H1 (cell line): ENCODE results near the gene TNPO3. TPM values are rescaled to one million over a fixed set of nuclear protein-coding genes. Genes with fewer than 3 reads are reported as not detected.

Experiments used
- CTCF ChIA-PET: fragments of 300-600 bp; sonication (Branson Sonifier 250); formaldehyde crosslinking; loops from one replicate; lab custom pipeline; 2021; ENCODE audit not compliant: partially characterized antibody; lab: Charles Lee
- POLR2A ChIA-PET: fragments of 300-600 bp; sonication (Branson Sonifier 250); formaldehyde crosslinking; loops from one replicate; lab custom pipeline; 2021; ENCODE audit warnings: inconsistent platforms; ENCODE audit not compliant: partially characterized antibody; lab: Charles Lee
- DNase-seq, 2 experiments: peaks; one replicate each; pipeline versions ENCODE4 v3.0.0 to v3.0.0-alpha.2; 2010 to 2022; ENCODE audit warnings: low spot score in 2 of 2, low read depth in 1 of 2, mixed read lengths in 1 of 2
- FAIRE-seq: peaks from 2 replicates; lab custom pipeline; 2011; peaks lifted over from hg19 to GRCh38; lab: Jason Lieb, UNC
- H2AFZ ChIP-seq: 2 replicates; pipeline ENCODE4 v1.8.1; 2012; ENCODE audit warnings: low read length, inconsistent platforms
- H2AK5ac ChIP-seq: 2 replicates; pipeline ENCODE4 v1.6.1; 2013; ENCODE audit warnings: low read depth, low read length
- H2BK120ac ChIP-seq: replicated peaks from 2 replicates; pipeline ENCODE3; 2013; ENCODE audit warnings: low read depth, low read length, inconsistent platforms
- H2BK12ac ChIP-seq: 2 replicates; pipeline ENCODE4 v1.6.1; 2013; ENCODE audit warnings: low read depth, low read length
- H2BK15ac ChIP-seq: 2 replicates; pipeline ENCODE4 v1.6.1; 2013; ENCODE audit warnings: low read length
- H2BK20ac ChIP-seq: 2 replicates; pipeline ENCODE4 v1.6.1; 2013; ENCODE audit warnings: low read length
- H2BK5ac ChIP-seq: 2 replicates; pipeline ENCODE4 v1.6.1; 2013; ENCODE audit warnings: low read depth, low read length
- H3K14ac ChIP-seq: 2 replicates; pipeline ENCODE4 v1.6.1; 2013; ENCODE audit warnings: inconsistent platforms; ENCODE audit not compliant: insufficient read length
- H3K18ac ChIP-seq: 2 replicates; pipeline ENCODE4 v1.6.1; 2013; ENCODE audit warnings: low read length; ENCODE audit errors: extremely low read depth
- H3K23ac ChIP-seq: 2 replicates; pipeline ENCODE4 v1.6.1; 2013; ENCODE audit warnings: inconsistent platforms; ENCODE audit not compliant: insufficient read length
- H3K23me2 ChIP-seq: 2 replicates; pipeline ENCODE4 v1.6.1; 2013; ENCODE audit warnings: low read depth, low read length
- H3K27ac ChIP-seq: 2 replicates; pipeline ENCODE4 v1.6.1; 2011; ENCODE audit warnings: low read depth, low read length, inconsistent platforms
- H3K27me3 ChIP-seq, 4 experiments: replicated peaks in 1 of 4; 1 replicate in 1 of 4; 2 replicates in 3 of 4; pipeline versions ENCODE4 v1.6.1 to v1.8.1; 2011 to 2013; ENCODE audit warnings: low read length in 3 of 4, mild to moderate bottlenecking in 3 of 4, inconsistent platforms in 2 of 4, mixed read lengths in 2 of 4, moderate library complexity in 1 of 4; ENCODE audit not compliant: control insufficient read depth in 3 of 4, insufficient read depth in 3 of 4; ENCODE audit errors: extremely low read depth in 1 of 4
- H3K36me3 ChIP-seq, 4 experiments: 2 replicates each; pipeline versions ENCODE4 v1.6.1 to v1.8.1; 2011 to 2013; ENCODE audit warnings: mild to moderate bottlenecking in 4 of 4, low read length in 3 of 4, moderate library complexity in 2 of 4, control low read depth in 1 of 4, inconsistent platforms in 1 of 4; ENCODE audit not compliant: insufficient read depth in 4 of 4, control insufficient read depth in 2 of 4
- H3K4ac ChIP-seq: replicated peaks from 2 replicates; pipeline ENCODE3; 2013; ENCODE audit warnings: low read length, low read depth, mixed read lengths, inconsistent platforms; ENCODE audit not compliant: insufficient read length
- H3K4me1 ChIP-seq, 4 experiments: replicated peaks in 1 of 4; 1 replicate in 1 of 4; 2 replicates in 3 of 4; pipeline versions ENCODE4 v1.6.1 to v1.8.1; 2011 to 2013; ENCODE audit warnings: low read length in 3 of 4, inconsistent platforms in 2 of 4, mixed read lengths in 1 of 4; ENCODE audit not compliant: insufficient read depth in 4 of 4, control insufficient read depth in 3 of 4
- H3K4me2 ChIP-seq, 2 experiments: 2 replicates each; pipeline versions ENCODE4 v1.6.1 to v1.8.1; 2011 to 2013; ENCODE audit warnings: low read depth in 2 of 2, low read length in 2 of 2, control low read depth in 1 of 2, inconsistent platforms in 1 of 2, mild to moderate bottlenecking in 1 of 2; ENCODE audit not compliant: insufficient read depth in 1 of 2
- H3K4me3 ChIP-seq, 4 experiments: fragments of 200-600, 300-600 bp in 1 of 4; sonication (generic), shearing (Covaris generic), sonication (Bioruptor Twin) in 1 of 4; 2 replicates each; pipeline versions ENCODE4 v1.5.1 to v1.8.1; 2011 to 2016; ENCODE audit warnings: low read length in 4 of 4, low read depth in 3 of 4, control low read depth in 2 of 4, inconsistent platforms in 2 of 4, mild to moderate bottlenecking in 2 of 4, mixed read lengths in 1 of 4, moderate library complexity in 1 of 4; ENCODE audit not compliant: insufficient read depth in 2 of 4; ENCODE audit errors: extremely low read depth in 1 of 4
- H3K56ac ChIP-seq: replicated peaks from 2 replicates; pipeline ENCODE3; 2013; ENCODE audit warnings: low read depth, mild to moderate bottlenecking, mixed read lengths, low read length, inconsistent platforms; ENCODE audit not compliant: insufficient read length
- H3K79me1 ChIP-seq: 2 replicates; pipeline ENCODE4 v1.6.1; 2013; ENCODE audit warnings: low read depth, low read length, control low read depth
- H3K79me2 ChIP-seq, 2 experiments: 2 replicates each; pipeline versions ENCODE4 v1.6.1 to v1.8.1; 2012 to 2013; ENCODE audit warnings: low read length in 2 of 2, mild to moderate bottlenecking in 2 of 2, inconsistent platforms in 1 of 2; ENCODE audit not compliant: insufficient read depth in 2 of 2, control insufficient read depth in 1 of 2
- H3K9ac ChIP-seq, 4 experiments: replicated peaks in 1 of 4; 1 replicate in 1 of 4; 2 replicates in 3 of 4; pipeline versions ENCODE4 v1.6.1 to v1.8.1; 2011 to 2013; ENCODE audit warnings: low read depth in 3 of 4, low read length in 3 of 4, control low read depth in 2 of 4, mild to moderate bottlenecking in 2 of 4, moderate library complexity in 2 of 4, inconsistent platforms in 1 of 4; ENCODE audit errors: extremely low read depth in 1 of 4
- H3K9me3 ChIP-seq, 2 experiments: 2 replicates each; pipeline versions ENCODE4 v1.6.1 to v1.8.1; 2012 to 2013; ENCODE audit warnings: mild to moderate bottlenecking in 2 of 2, moderate library complexity in 2 of 2, control low read depth in 1 of 2, inconsistent platforms in 1 of 2, low read depth in 1 of 2, low read length in 1 of 2, mixed read lengths in 1 of 2; ENCODE audit not compliant: insufficient read depth in 2 of 2
- H4K20me1 ChIP-seq, 2 experiments: replicated peaks in 1 of 2; 2 replicates each; pipeline versions ENCODE3 to v1.8.1; 2011 to 2013; ENCODE audit warnings: inconsistent platforms in 2 of 2, low read length in 2 of 2, mild to moderate bottlenecking in 1 of 2; ENCODE audit not compliant: insufficient read depth in 2 of 2, control insufficient read depth in 1 of 2
- H4K5ac ChIP-seq: 2 replicates; pipeline ENCODE4 v1.6.1; 2013; ENCODE audit warnings: low read length, low read depth, mixed read lengths, inconsistent platforms; ENCODE audit not compliant: insufficient read length
- H4K8ac ChIP-seq: 2 replicates; pipeline ENCODE4 v1.8.0; 2013; ENCODE audit warnings: mild to moderate bottlenecking, moderate library complexity, low read length, inconsistent platforms; ENCODE audit not compliant: insufficient read depth; ENCODE audit errors: extremely low read depth
- H4K91ac ChIP-seq: replicated peaks from 2 replicates; pipeline ENCODE3; 2013; ENCODE audit warnings: low read length, mixed read lengths, inconsistent platforms; ENCODE audit not compliant: insufficient read length
- ASH2L ChIP-seq: fragments of 200-600, 300-600 bp; sonication (generic); IDR thresholded peaks from one replicate; pipeline ENCODE4 v1.7.1; 2017; ENCODE audit warnings: low read length
- KDM4A ChIP-seq: IDR thresholded peaks from one replicate; pipeline ENCODE4 v1.7.1; 2012; ENCODE audit warnings: low read depth, mild to moderate bottlenecking, moderate library complexity, low read length, inconsistent platforms; ENCODE audit not compliant: severe bottlenecking
- RXRA ChIP-seq: IDR thresholded peaks from 2 replicates; pipeline ENCODE4 v1.6.1; 2011; ENCODE audit warnings: low read depth, mild to moderate bottlenecking, low read length, moderate library complexity; ENCODE audit not compliant: insufficient read depth
- SP4 ChIP-seq: IDR thresholded peaks from 2 replicates; pipeline ENCODE4 v1.6.1; 2012; ENCODE audit warnings: low read length, inconsistent platforms
- WGBS, 2 experiments: shearing (Covaris generic) in 1 of 2; methylation state at CpG; one replicate each; pipeline versions ENCODE4 v1.1.6 to v1.1.7; 2013 to 2015; ENCODE audit warnings: low lambda C conversion rate in 2 of 2, mixed read lengths in 2 of 2, inconsistent platforms in 1 of 2, low coverage in 1 of 2, missing lambda C conversion rate in 1 of 2; ENCODE audit not compliant: insufficient replicate concordance in 2 of 2, insufficient coverage in 1 of 2, insufficient read length in 1 of 2; ENCODE audit errors: extremely low coverage in 1 of 2, missing lambda C conversion rate in 1 of 2; 5-methylcytosine and 5-hydroxymethylcytosine counted together
- long read RNA-seq, 2 experiments: library from RNA in 1 of 2; library from capped mRNA in 1 of 2; stranded (forward); transcript quantifications; one replicate each; pipeline ENCODE4 v2.0.0, GENCODE V29; 2021; ENCODE audit warnings: inconsistent platforms in 1 of 2
- polyA minus RNA-seq, 3 experiments: library from RNA; depleted of rRNA, polyadenylated mRNA; stranded (reverse); fragments of >200 nt; gene quantifications; 1 replicate in 2 of 3; 2 replicates in 1 of 3; pipeline ENCODE4 v1.2.3, GENCODE V29; 2011
- polyA plus RNA-seq, 7 experiments: library from polyadenylated mRNA; depleted of rRNA in 3 of 7; stranded (reverse) in 5 of 7; unstranded in 2 of 7; fragments of >200 nt in 5 of 7; fragments of 200-250 nt in 2 of 7; gene quantifications; 1 replicate in 5 of 7; 2 replicates in 1 of 7; 4 replicates in 1 of 7; pipeline versions ENCODE4 v1.2.1 to v1.2.3, GENCODE V29; 2011 to 2013; ENCODE audit warnings: missing spikeins in 2 of 7, mixed read lengths in 2 of 7
- total RNA-seq: library from RNA; stranded (reverse); fragmentation: NEBNext Ultra II Directional; extraction: Animal tissue kit (Norgen Biotek cat#: 25700); gene quantifications from 2 replicates; pipeline ENCODE4 v1.2.1, GENCODE V29; 2021

Gene TNPO3
- 99.2 and 100 TPM in 2 replicates for total RNA-seq
- polyA plus RNA-seq (2011; rRNA removed) = 54.1 and 67.6 TPM in 2 replicates
- polyA plus RNA-seq (2011; cell fraction: cytosol; rRNA removed) = 72.2 TPM
- 53.6 TPM for polyA plus RNA-seq (2011; cell fraction: nucleus; rRNA removed)
- polyA plus RNA-seq (2012, experiment 1 of 2) = 73.3 to 86.5 TPM (median 82.7 TPM) in 4 replicates
- 7.1 TPM for polyA plus RNA-seq (2012, experiment 2 of 2)
- 55.0 TPM for polyA plus RNA-seq (2013, experiment 1 of 2)
- 54.8 TPM for polyA plus RNA-seq (2013, experiment 2 of 2)
- 158 and 177 TPM in 2 replicates for polyA minus RNA-seq (2011; rRNA and poly(A)+ RNA removed)
- polyA minus RNA-seq (2011; cell fraction: cytosol; rRNA and poly(A)+ RNA removed) = 60.0 TPM
- 66.3 TPM for polyA minus RNA-seq (2011; cell fraction: nucleus; rRNA and poly(A)+ RNA removed)
- long read RNA-seq, experiment 1, full-length matches to known transcripts = 16 of 71 reads
- long read RNA-seq, experiment 1, partial matches to known transcripts = 47 of 71 reads
- long read RNA-seq, experiment 1, other reads (novel, unspliced or antisense) = 8 of 71 reads
- long read RNA-seq, experiment 2, full-length matches to known transcripts = 28 of 38 reads
- long read RNA-seq, experiment 2, partial matches to known transcripts = 9 of 38 reads
- long read RNA-seq, experiment 2, other reads (novel, unspliced or antisense) = 1 of 38 reads

DNA sequence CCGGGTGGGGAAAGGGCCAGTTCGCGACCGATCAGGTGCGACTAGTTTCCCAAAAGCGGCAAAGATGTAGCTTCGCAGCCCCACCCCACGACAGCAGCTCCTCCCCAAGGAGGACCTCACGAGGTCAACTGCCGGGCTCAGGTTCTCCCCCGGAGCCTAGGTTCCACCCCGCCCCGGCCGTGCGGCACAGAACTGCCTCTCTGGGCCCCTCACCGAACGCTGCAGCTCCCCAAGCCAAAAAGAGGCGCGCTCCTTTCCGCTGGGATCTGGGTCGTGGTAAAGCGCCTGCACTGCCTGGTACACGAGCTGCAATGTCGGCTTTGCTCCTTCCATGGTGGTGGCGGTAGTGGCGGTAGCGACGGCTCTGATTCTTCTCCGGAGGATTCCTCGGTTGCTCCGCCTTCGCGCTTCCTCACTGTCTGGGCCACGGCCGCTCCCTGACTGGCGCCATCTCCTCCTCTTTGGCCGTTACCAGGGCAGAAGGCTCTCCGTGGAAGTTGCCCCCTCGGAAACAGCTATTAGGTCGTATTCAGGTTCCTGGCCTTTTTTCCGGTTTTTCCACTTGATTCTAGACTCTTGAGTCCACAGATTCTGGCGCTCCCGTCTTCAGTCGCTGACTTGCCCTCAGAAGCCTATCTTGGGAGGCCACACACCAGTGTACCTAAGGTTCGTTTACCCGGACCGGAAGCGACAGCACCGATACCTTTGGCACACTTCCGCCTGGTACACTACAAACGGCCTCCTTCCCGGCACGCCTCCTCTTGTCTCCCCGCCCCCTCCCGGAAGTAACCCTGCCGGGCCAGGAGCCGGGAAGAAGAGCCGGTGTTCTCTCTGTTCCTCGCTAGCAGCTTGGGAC lies at the start of gene TNPO3:
Gene TNPO3 (minus strand): TSS at position 674 of the 856 bp plus-strand sequence. CDS start 341 bp downstream, at position 333.
- Histone ChIP-seq H3K4ac (no peak within 1 kb of the TSS), H3K27me3 (no peaks in the 10 kb centered on the region), H4K20me1 (peaks cover 4% of the 10 kb centered on the region in 2 experiments), H3K4me1 (no peaks in the 10 kb centered on the region; a peak in 1 of 7 replicates), H2BK20ac (no peak within 1 kb of the TSS), H3K18ac (peak within 1 kb of the TSS; percentile 99), H4K8ac (peak within 1 kb of the TSS; percentile 88; the same call in 1 of the 2 replicates), H3K23me2 (peaks cover 3% of the 10 kb centered on the region; the same call in 1 of the 2 replicates), H3K4me3 (peak within 1 kb of the TSS; percentile 83 to 99 (median 92)), H3K23ac (no peak within 1 kb of the TSS), H3K27ac (peak within 1 kb of the TSS; percentile 96), H4K5ac (peak within 1 kb of the TSS; percentile 87), H3K79me1 (peaks cover 2% of the 10 kb centered on the region; the same call in 1 of the 2 replicates), H3K79me2 (peaks cover 13 to 47% of the 10 kb centered on the region in 2 experiments), H3K36me3 (no peaks in the 10 kb centered on the region), H3K56ac (peak within 1 kb of the TSS; percentile 48), H3K14ac (no peak within 1 kb of the TSS), H2AFZ (peak within 1 kb of the TSS; percentile 72; the same call in 1 of the 2 replicates), H3K9me3 (no peaks in the 10 kb centered on the region), H2BK120ac (no peak within 1 kb of the TSS), H2BK5ac (peak within 1 kb of the TSS; percentile 98), H2AK5ac (no peak within 1 kb of the TSS), H4K91ac (peak within 1 kb of the TSS; percentile 38), H3K9ac (peak within 1 kb of the TSS; percentile 87 to 95 (median 92)), H2BK12ac (peak within 1 kb of the TSS; percentile 41; the same call in 1 of the 2 replicates), H2BK15ac (no peak within 1 kb of the TSS; the same call in 1 of the 2 replicates), H3K4me2 (peak within 1 kb of the TSS; percentile 74 to 94)
- DNase-seq (peak; percentile 83 to 95), FAIRE-seq (no peak)
- ChIA-PET CTCF (interaction anchor here (0.7 to 2.2 kb wide), 8 partner anchors 11 to 156 kb away, joined by 3 to 13 read pairs (median 4); no protein-coding TSS in a partner anchor), POLR2A (interaction anchor here (0.7 to 4.6 kb wide), 37 partner anchors 8 to 288 kb away, joined by 3 to 94 read pairs (median 4); partner anchors contain the start of genes ATP6V1F, KCP and TSPAN33)
- 1% methylated on average over 56 of the region's 59 CpGs; no CpG with 5 or more reads in 1 of the 2 experiments for WGBS, 2 experiments
- TF ChIP-seq SP4 (0 out of 2 replicates have a peak, but pooled peaks have one; percentile 84), ASH2L (peak; percentile 97), KDM4A (peak; percentile 55), RXRA (0 out of 2 replicates have a peak, but pooled peaks have one; percentile 28)
